Astrocyte (in vitro differentiated cells and primary cell): ENCODE results near the gene PAPSS1. TPM values are rescaled to one million over a fixed set of nuclear protein-coding genes. Genes with fewer than 3 reads are reported as not detected.
A peak's percentile ranks its signal among the peaks of the same experiment; 100 is the strongest.
"Not testable (repeated sequence)": the region's sequence is repeated elsewhere in the genome, so short reads cannot be mapped to it uniquely, and the experiment has no call there.

Experiments
- DNase-seq: peaks from one replicate; pipeline ENCODE4 v3.0.0-alpha.2; 2010; ENCODE audit warnings: low read depth
- FAIRE-seq: peaks from 2 replicates; lab custom pipeline; 2011; peaks lifted over from hg19 to GRCh38; lab: Jason Lieb, UNC
- H2AFZ ChIP-seq: 2 replicates; pipeline ENCODE4 v1.6.0; 2012; ENCODE audit warnings: low read depth, low read length, inconsistent platforms
- H3K27ac ChIP-seq: 2 replicates; pipeline ENCODE4 v1.5.1; 2011; ENCODE audit warnings: low read depth, low read length, inconsistent platforms
- H3K27me3 ChIP-seq: 2 replicates; pipeline ENCODE4 v1.6.0; 2011; ENCODE audit warnings: low read length, inconsistent platforms; ENCODE audit not compliant: insufficient read depth
- H3K36me3 ChIP-seq: 2 replicates; pipeline ENCODE4 v1.5.1; 2011; ENCODE audit warnings: low read length, inconsistent platforms; ENCODE audit not compliant: insufficient read depth
- H3K4me1 ChIP-seq: 2 replicates; pipeline ENCODE4 v1.5.1; 2011; ENCODE audit warnings: low read length, inconsistent platforms; ENCODE audit not compliant: insufficient read depth
- H3K4me2 ChIP-seq: 2 replicates; pipeline ENCODE4 v1.6.0; 2012; ENCODE audit warnings: low read length, inconsistent platforms
- H3K4me3 ChIP-seq: 2 replicates; pipeline ENCODE4 v1.5.1; 2011; ENCODE audit warnings: low read depth, mild to moderate bottlenecking, low read length, inconsistent platforms; ENCODE audit not compliant: insufficient read depth
- H3K79me2 ChIP-seq: 2 replicates; pipeline ENCODE4 v1.6.0; 2012; ENCODE audit warnings: mild to moderate bottlenecking, low read length, inconsistent platforms; ENCODE audit not compliant: insufficient read depth
- H3K9ac ChIP-seq: 2 replicates; pipeline ENCODE4 v1.6.0; 2012; ENCODE audit warnings: mild to moderate bottlenecking, low read length, inconsistent platforms
- H3K9me3 ChIP-seq: 2 replicates; pipeline ENCODE4 v1.5.1; 2012; ENCODE audit warnings: low read depth, mild to moderate bottlenecking, low read length, inconsistent platforms; ENCODE audit not compliant: insufficient read depth
- H4K20me1 ChIP-seq: 2 replicates; pipeline ENCODE4 v1.6.0; 2012; ENCODE audit warnings: low read length, inconsistent platforms; ENCODE audit not compliant: insufficient read depth
- H3K27ac Mint-ChIP-seq: one replicate; pipeline ENCODE4 v1.8.0; 2021; ENCODE audit warnings: mild to moderate bottlenecking, mixed read lengths; ENCODE audit not compliant: unreplicated experiment
- H3K27me3 Mint-ChIP-seq: one replicate; pipeline ENCODE4 v1.8.0; 2021; ENCODE audit warnings: low read depth, mixed read lengths; ENCODE audit not compliant: unreplicated experiment
- H3K36me3 Mint-ChIP-seq: one replicate; pipeline ENCODE4 v1.8.0; 2021; ENCODE audit warnings: low read depth, mixed read lengths; ENCODE audit not compliant: unreplicated experiment
- H3K4me1 Mint-ChIP-seq: one replicate; pipeline ENCODE4 v1.8.0; 2021; ENCODE audit warnings: low read depth, mixed read lengths; ENCODE audit not compliant: unreplicated experiment
- H3K4me3 Mint-ChIP-seq: one replicate; pipeline ENCODE4 v1.8.0; 2021; ENCODE audit warnings: mild to moderate bottlenecking, moderate library complexity, mixed read lengths; ENCODE audit not compliant: unreplicated experiment
- H3K9me3 Mint-ChIP-seq: one replicate; pipeline ENCODE4 v1.8.0; 2021; ENCODE audit warnings: mild to moderate bottlenecking, mixed read lengths; ENCODE audit not compliant: unreplicated experiment
- CTCF ChIP-seq: IDR thresholded peaks from 2 replicates; pipeline ENCODE4 v1.5.1; 2011; ENCODE audit warnings: low read depth, mild to moderate bottlenecking, inconsistent platforms, low read length, moderate library complexity; ENCODE audit not compliant: insufficient read depth
- EZH2 ChIP-seq: IDR thresholded peaks from 2 replicates; pipeline ENCODE4 v1.6.1; 2012; ENCODE audit warnings: mild to moderate bottlenecking, low read length, inconsistent platforms; ENCODE audit not compliant: insufficient read depth
- total RNA-seq: library from RNA; stranded (reverse); gene quantifications from 2 replicates; pipeline ENCODE4 v1.2.1, GENCODE V29; 2021

Gene PAPSS1
- total RNA-seq, 1 donor from 2014 or later = 102 TPM

GRCh38 chr4:107655289-107655688, 64.7 kb downstream of the PAPSS1 start:
- Histone ChIP-seq H3K79me2 (no peaks in the 10 kb centered on the region), H3K27ac (no peak overlapping the region), H3K27me3 (no peaks in the 10 kb centered on the region), H3K9me3 (no peaks in the 10 kb centered on the region), H3K9ac (no peak overlapping the region), H3K36me3 (peaks cover 7% of the 10 kb centered on the region), H3K4me3 (no peak overlapping the region), H3K4me2 (no peak overlapping the region), H3K4me1 (no peaks in the 10 kb centered on the region), H2AFZ (no peak overlapping the region), H4K20me1 (no peaks in the 10 kb centered on the region)
- TF ChIP-seq CTCF (no peak), EZH2 (no peak)
- DNase-seq (no peak), FAIRE-seq (no peak)
- H3K36me3 Mint-ChIP-seq = peaks cover 9% of the 10 kb centered on the region
- H3K27ac Mint-ChIP-seq = no peak overlapping the region
- H3K4me3 Mint-ChIP-seq = no peak overlapping the region
- no peaks in the 10 kb centered on the region for H3K9me3 Mint-ChIP-seq
- no peaks in the 10 kb centered on the region for H3K27me3 Mint-ChIP-seq
- H3K4me1 Mint-ChIP-seq = peaks cover 8% of the 10 kb centered on the region

GRCh38 chr4:107654694-107655093, 65.3 kb downstream of the PAPSS1 start:
- Histone ChIP-seq H3K9ac (no peak overlapping the region), H2AFZ (no peak overlapping the region), H3K4me2 (no peak overlapping the region), H3K4me1 (no peaks in the 10 kb centered on the region), H3K9me3 (no peaks in the 10 kb centered on the region), H3K36me3 (peaks cover 7% of the 10 kb centered on the region), H3K4me3 (no peak overlapping the region), H3K79me2 (no peaks in the 10 kb centered on the region), H3K27me3 (no peaks in the 10 kb centered on the region), H4K20me1 (peaks cover 3% of the 10 kb centered on the region), H3K27ac (no peak overlapping the region)
- no peak for DNase-seq
- Mint-ChIP-seq H3K36me3 (peaks cover 9% of the 10 kb centered on the region), H3K27ac (no peak overlapping the region), H3K4me1 (peaks cover 8% of the 10 kb centered on the region), H3K27me3 (no peaks in the 10 kb centered on the region), H3K4me3 (no peak overlapping the region), H3K9me3 (no peaks in the 10 kb centered on the region)
- FAIRE-seq = peak; percentile 17
- TF ChIP-seq CTCF (peak; percentile 12), EZH2 (no peak)

- not testable (repeated sequence) for H3K4me1 ChIP-seq, H3K4me2 ChIP-seq, H3K9me3 ChIP-seq, H3K79me2 ChIP-seq, H3K9ac ChIP-seq, H3K9me3 Mint-ChIP-seq, H3K36me3 Mint-ChIP-seq, H3K27me3 Mint-ChIP-seq, H2AFZ ChIP-seq, H3K36me3 ChIP-seq, H3K27ac Mint-ChIP-seq, H3K4me3 Mint-ChIP-seq, H3K4me1 Mint-ChIP-seq, FAIRE-seq, H3K27me3 ChIP-seq, H3K4me3 ChIP-seq, H3K27ac ChIP-seq, DNase-seq
- H4K20me1 ChIP-seq = peaks cover 33% of the 10 kb centered on the region
Observed at GRCh38 chr4:107651408-107651807, 68.6 kb downstream of the PAPSS1 start.
